PC-9 (cell line): ENCODE measurements around the gene SGO2. TPM values are rescaled to one million over a fixed set of nuclear protein-coding genes. Genes with fewer than 3 reads are reported as not detected.

Source experiments
- BruUV-seq: library from RNA; stranded (reverse); fragments of 400-500 nt; replicated peaks from 2 replicates; lab custom pipeline; 2021; lab: Mats Ljungman, UMichigan
- CTCF ChIA-PET: fragments of 300-600 bp; sonication (Branson Sonifier 250); formaldehyde crosslinking; loops from one replicate; lab custom pipeline; 2022; ENCODE audit warnings: antibody characterized with exemption; lab: Charles Lee
- POLR2A ChIA-PET: fragments of 300-600 bp; sonication (Branson Sonifier 250); formaldehyde crosslinking; loops from one replicate; lab custom pipeline; 2022; ENCODE audit warnings: antibody characterized with exemption; ENCODE audit not compliant: unreplicated experiment; lab: Charles Lee
- DNase-seq, 2 experiments: peaks; one replicate each; pipeline versions ENCODE4 v3.0.0 to v3.0.0-alpha.2; 2015 to 2022; ENCODE audit warnings: mixed read lengths in 1 of 2
- H2AFZ ChIP-seq: fragments of 200-600 bp; sonication (generic); 2 replicates; pipeline ENCODE4 v1.8.1; 2017; ENCODE audit warnings: antibody characterized with exemption
- H3F3A ChIP-seq: fragments of 200-600 bp; sonication (generic); 2 replicates; pipeline ENCODE4 v1.8.1; 2017; ENCODE audit warnings: antibody characterized with exemption, mild to moderate bottlenecking, low read depth; ENCODE audit not compliant: insufficient read depth
- H3K27ac ChIP-seq: fragments of 200-600 bp; sonication (generic); 2 replicates; pipeline ENCODE4 v1.6.1; 2016; ENCODE audit warnings: mixed run types
- H3K27me3 ChIP-seq: fragments of 200-600 bp; sonication (generic); 2 replicates; pipeline ENCODE4 v1.6.1; 2016; ENCODE audit warnings: low read depth, mixed run types; ENCODE audit not compliant: insufficient read depth
- H3K36me3 ChIP-seq: fragments of 200-600 bp; sonication (generic); 2 replicates; pipeline ENCODE4 v1.6.1; 2016; ENCODE audit warnings: low read depth, mixed run types
- H3K4me1 ChIP-seq: fragments of 200-600 bp; sonication (generic); replicated peaks from 2 replicates; pipeline ENCODE4 v1.6.1; 2016; ENCODE audit warnings: mixed run types; ENCODE audit not compliant: insufficient read depth
- H3K4me2 ChIP-seq: fragments of 200-600 bp; sonication (generic); 2 replicates; pipeline ENCODE4 v1.6.1; 2017; ENCODE audit warnings: mixed run types
- H3K4me3 ChIP-seq: fragments of 200-600 bp; sonication (generic); 2 replicates; pipeline ENCODE4 v1.6.1; 2016; ENCODE audit warnings: mixed run types
- H3K79me2 ChIP-seq: fragments of 200-600 bp; sonication (generic); 2 replicates; pipeline ENCODE4 v1.6.1; 2017; ENCODE audit warnings: low read depth, mixed run types
- H3K9me2 ChIP-seq: fragments of 200-600 bp; sonication (generic); 2 replicates; pipeline ENCODE4 v1.8.1; 2017; ENCODE audit warnings: mild to moderate bottlenecking; ENCODE audit not compliant: insufficient read depth
- H3K9me3 ChIP-seq: fragments of 200-600 bp; sonication (generic); 2 replicates; pipeline ENCODE4 v1.8.1; 2016; ENCODE audit warnings: low read depth; ENCODE audit not compliant: insufficient read depth
- H4K20me1 ChIP-seq: fragments of 200-600 bp; sonication (generic); 2 replicates; pipeline ENCODE4 v1.8.1; 2017; ENCODE audit not compliant: insufficient read depth
- EZH2 ChIP-seq: fragments of 200-600 bp; sonication (generic); IDR thresholded peaks from 2 replicates; pipeline ENCODE4 v1.8.0; 2017; ENCODE audit warnings: antibody characterized with exemption, low read depth
- intact Hi-C: fragments of 100-400 bp; cut with micrococcal nuclease; formaldehyde crosslinking; loops from one replicate; pipeline ENCODE4 v1.10.0; 2022; ENCODE audit not compliant: unreplicated experiment
- total RNA-seq: library from RNA; stranded (reverse); gene quantifications from 2 replicates; pipeline ENCODE4 v1.2.3, GENCODE V29; 2021
- TF ChIP-seq, protein P1 (sequence below): fragments of 200-600 bp; sonication (generic); conservative IDR thresholded peaks from 2 replicates; pipeline ENCODE4 v1.6.1; 2017; ENCODE audit warnings: mixed run types, antibody characterized with exemption, mild to moderate bottlenecking, moderate library complexity

The SGO2 gene
- total RNA-seq, 1 experiment from 2014 or later = 25.0 TPM

DNA sequence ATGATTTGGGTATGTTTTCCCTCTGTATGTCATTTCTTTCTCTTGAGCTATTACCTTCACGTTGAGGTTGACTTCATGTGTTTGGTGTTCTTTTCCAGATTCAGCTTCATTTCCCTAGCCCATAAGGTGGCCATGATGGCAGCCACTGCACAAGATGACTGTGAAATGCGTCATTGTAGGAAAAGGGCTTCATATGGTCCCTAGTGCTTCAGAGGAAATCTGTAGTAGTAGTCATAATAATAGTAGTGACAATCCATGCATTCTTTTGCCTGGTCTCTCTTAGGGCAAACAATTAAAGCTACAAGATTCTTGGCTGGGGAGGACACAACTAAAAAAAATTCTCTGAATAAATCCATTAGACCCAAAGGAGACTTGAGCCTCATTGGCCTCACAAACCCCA is 88.2 kb downstream of the SGO2 start:
- intact Hi-C loops = no loop called here
- peaks cover 26% of the 10 kb centered on the region for H3K4me1 ChIP-seq
- H2AFZ ChIP-seq = no peak overlapping the region
- no peak for DNase-seq
- no peak for TF ChIP-seq EZH2
- TF ChIP-seq, protein P1, sequence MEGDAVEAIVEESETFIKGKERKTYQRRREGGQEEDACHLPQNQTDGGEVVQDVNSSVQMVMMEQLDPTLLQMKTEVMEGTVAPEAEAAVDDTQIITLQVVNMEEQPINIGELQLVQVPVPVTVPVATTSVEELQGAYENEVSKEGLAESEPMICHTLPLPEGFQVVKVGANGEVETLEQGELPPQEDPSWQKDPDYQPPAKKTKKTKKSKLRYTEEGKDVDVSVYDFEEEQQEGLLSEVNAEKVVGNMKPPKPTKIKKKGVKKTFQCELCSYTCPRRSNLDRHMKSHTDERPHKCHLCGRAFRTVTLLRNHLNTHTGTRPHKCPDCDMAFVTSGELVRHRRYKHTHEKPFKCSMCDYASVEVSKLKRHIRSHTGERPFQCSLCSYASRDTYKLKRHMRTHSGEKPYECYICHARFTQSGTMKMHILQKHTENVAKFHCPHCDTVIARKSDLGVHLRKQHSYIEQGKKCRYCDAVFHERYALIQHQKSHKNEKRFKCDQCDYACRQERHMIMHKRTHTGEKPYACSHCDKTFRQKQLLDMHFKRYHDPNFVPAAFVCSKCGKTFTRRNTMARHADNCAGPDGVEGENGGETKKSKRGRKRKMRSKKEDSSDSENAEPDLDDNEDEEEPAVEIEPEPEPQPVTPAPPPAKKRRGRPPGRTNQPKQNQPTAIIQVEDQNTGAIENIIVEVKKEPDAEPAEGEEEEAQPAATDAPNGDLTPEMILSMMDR = no peak
- no peaks in the 10 kb centered on the region for H3K79me2 ChIP-seq
- ChIA-PET CTCF (no interaction called here), POLR2A (interaction anchor here (0.6 kb wide), 1 partner anchor 14 kb away, joined by 9 read pairs; no protein-coding TSS in a partner anchor)
- H3K27me3 ChIP-seq = no peaks in the 10 kb centered on the region
- H4K20me1 ChIP-seq = no peaks in the 10 kb centered on the region
- no peak overlapping the region for H3K4me3 ChIP-seq
- H3F3A ChIP-seq = peaks cover 15% of the 10 kb centered on the region
- no peaks in the 10 kb centered on the region for H3K36me3 ChIP-seq
- H3K9me3 ChIP-seq = peaks cover 4% of the 10 kb centered on the region; the same call in 1 of the 2 replicates
- H3K27ac ChIP-seq = no peak overlapping the region
- no peaks in the 10 kb centered on the region for H3K9me2 ChIP-seq
- BruUV-seq = no TSS peak
- H3K4me2 ChIP-seq = no peak overlapping the region; the same call in 1 of the 2 replicates

DNA sequence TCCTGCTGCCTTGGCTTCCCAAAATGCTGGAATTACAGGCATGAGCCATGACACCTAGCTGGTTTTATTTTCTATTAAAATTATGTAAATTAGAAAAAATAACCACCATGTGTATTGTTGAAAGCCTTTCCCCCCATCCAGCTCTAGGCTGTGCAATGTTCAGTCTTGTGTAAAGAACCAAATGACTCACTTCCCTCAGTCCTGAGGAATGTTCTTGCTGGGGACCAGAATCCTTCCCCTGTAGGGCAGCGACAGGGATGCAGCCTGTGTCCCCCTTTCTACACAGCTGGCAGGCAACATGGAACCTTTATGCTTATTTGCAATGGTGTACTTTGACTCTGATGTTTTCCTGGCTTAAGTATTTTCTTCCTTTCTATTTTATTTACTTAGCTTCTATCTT is 89.2 kb downstream of the SGO2 start:
- H3K4me2 ChIP-seq = no peak overlapping the region; the same call in 1 of the 2 replicates
- H3K9me2 ChIP-seq = no peaks in the 10 kb centered on the region
- no peaks in the 10 kb centered on the region for H4K20me1 ChIP-seq
- peaks cover 25% of the 10 kb centered on the region for H3K4me1 ChIP-seq
- no peaks in the 10 kb centered on the region for H3K36me3 ChIP-seq
- peaks cover 15% of the 10 kb centered on the region for H3F3A ChIP-seq
- intact Hi-C loops = no loop called here
- no peak overlapping the region for H2AFZ ChIP-seq
- POLR2A ChIA-PET = interaction anchor here (0.6 kb wide), 1 partner anchor 210 kb away, joined by 4 read pairs; no protein-coding TSS in a partner anchor
- no peaks in the 10 kb centered on the region for H3K79me2 ChIP-seq
- H3K4me3 ChIP-seq = no peak overlapping the region
- BruUV-seq = no TSS peak
- CTCF ChIA-PET = interaction anchor here (0.6 kb wide), 1 partner anchor 52 kb away, joined by 4 read pairs; no protein-coding TSS in a partner anchor
- H3K9me3 ChIP-seq = peaks cover 4% of the 10 kb centered on the region; the same call in 1 of the 2 replicates
- no peaks in the 10 kb centered on the region for H3K27me3 ChIP-seq
- TF ChIP-seq, protein P1 = 0 out of 2 replicates have a peak, but pooled peaks have one; percentile 21
- TF ChIP-seq EZH2 = no peak
- peak overlapping the region; percentile 17; the same call in 1 of the 2 replicates for H3K27ac ChIP-seq
- peak; percentile 38 to 82 for DNase-seq

DNA sequence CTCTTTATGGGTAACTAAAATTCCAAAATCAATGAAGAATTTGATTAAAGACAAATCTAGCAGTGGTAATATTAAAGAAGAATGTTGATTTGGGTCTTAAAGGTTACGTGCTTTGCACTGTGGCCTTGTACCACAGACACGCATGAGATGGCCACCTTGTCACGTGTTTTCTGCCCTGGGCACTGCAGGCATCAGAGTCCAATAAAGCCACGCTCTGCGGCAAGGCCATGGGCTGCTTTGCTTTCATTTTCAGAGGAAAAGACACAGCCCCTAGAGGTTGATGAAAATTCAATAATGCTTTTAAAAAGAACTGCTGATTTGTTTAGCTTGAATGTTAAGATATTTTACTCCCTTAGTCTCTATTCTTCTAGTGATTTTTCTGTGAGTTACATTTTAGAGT is 90.2 kb downstream of the SGO2 start:
- H3K4me1 ChIP-seq = peaks cover 25% of the 10 kb centered on the region
- no peaks in the 10 kb centered on the region for H3K36me3 ChIP-seq
- no peak overlapping the region for H3K27ac ChIP-seq
- intact Hi-C loops = no loop called here
- ChIA-PET POLR2A (no interaction called here), CTCF (interaction anchor here (0.6 kb wide), 1 partner anchor 120 kb away, joined by 9 read pairs; no protein-coding TSS in a partner anchor)
- H3K9me3 ChIP-seq = peaks cover 4% of the 10 kb centered on the region; the same call in 1 of the 2 replicates
- TF ChIP-seq, protein P1 = no peak
- no peak for TF ChIP-seq EZH2
- DNase-seq = no peak
- no peaks in the 10 kb centered on the region for H3K79me2 ChIP-seq
- no peaks in the 10 kb centered on the region for H3K9me2 ChIP-seq
- H3K4me3 ChIP-seq = no peak overlapping the region
- no peak overlapping the region for H2AFZ ChIP-seq
- peaks cover 15% of the 10 kb centered on the region for H3F3A ChIP-seq
- no TSS peak for BruUV-seq
- H3K27me3 ChIP-seq = no peaks in the 10 kb centered on the region
- no peaks in the 10 kb centered on the region for H4K20me1 ChIP-seq
- no peak overlapping the region for H3K4me2 ChIP-seq
